HepG2 (cell line): ENCODE data around the gene PLPP7. TPM values are rescaled to one million over a fixed set of nuclear protein-coding genes. Genes with fewer than 3 reads are reported as not detected.

Experiments used
- FOSL2 ChIP-seq: sonication (generic); formaldehyde crosslinking; IDR thresholded peaks from 2 replicates; pipeline ENCODE4 v1.4.0; 2020; ENCODE audit warnings: missing genetic modification reagents
- HNRNPL ChIP-seq: fragments of 200-400 bp; formaldehyde crosslinking; IDR thresholded peaks from 2 replicates; pipeline ENCODE4 v1.6.1; 2017; ENCODE audit warnings: mild to moderate bottlenecking, low read depth, low read length
- HOXA3 ChIP-seq: sonication (generic); formaldehyde crosslinking; IDR thresholded peaks from 2 replicates; pipeline ENCODE4 v1.5.0; 2020; ENCODE audit warnings: missing genetic modification reagents
- KLF11 ChIP-seq: IDR thresholded peaks from 2 replicates; pipeline ENCODE4 v1.6.1; 2016; ENCODE audit warnings: missing compliant biosample characterization
- MTF2 ChIP-seq: sonication (generic); formaldehyde crosslinking; IDR thresholded peaks from 2 replicates; pipeline ENCODE4 v1.5.0; 2020; ENCODE audit warnings: missing genetic modification reagents, borderline replicate concordance
- NPAS2 ChIP-seq: sonication (generic); formaldehyde crosslinking; IDR thresholded peaks from 2 replicates; pipeline ENCODE4 v1.8.0; 2022; ENCODE audit warnings: mild to moderate bottlenecking, missing genetic modification reagents, borderline replicate concordance
- PHF8 ChIP-seq: sonication (generic); formaldehyde crosslinking; IDR thresholded peaks from 2 replicates; pipeline ENCODE4 v1.5.0; 2020; ENCODE audit warnings: missing genetic modification reagents
- PLRG1 ChIP-seq: fragments of 450-650 bp; conservative IDR thresholded peaks from 2 replicates; pipeline ENCODE4 v1.6.1; 2016
- SIN3B ChIP-seq: fragments of 150-350 bp; IDR thresholded peaks from 2 replicates; pipeline ENCODE4 v1.6.1; 2014; ENCODE audit warnings: low read length
- SMARCC2 ChIP-seq: fragments of 450-650 bp; IDR thresholded peaks from 2 replicates; pipeline ENCODE4 v1.6.1; 2017; ENCODE audit warnings: antibody characterized with exemption, mild to moderate bottlenecking
- ZFY ChIP-seq: sonication (generic); formaldehyde crosslinking; IDR thresholded peaks from 2 replicates; pipeline ENCODE4 v1.4.0; 2020; ENCODE audit warnings: missing genetic modification reagents
- ZIK1 ChIP-seq: sonication (generic); formaldehyde crosslinking; IDR thresholded peaks from 2 replicates; pipeline ENCODE4 v1.5.0; 2020; ENCODE audit warnings: mild to moderate bottlenecking, low read depth, missing genetic modification reagents, borderline replicate concordance
- ZNF143 ChIP-seq: sonication (generic); formaldehyde crosslinking; IDR thresholded peaks from 2 replicates; pipeline ENCODE4 v1.4.0; 2020; ENCODE audit warnings: missing genetic modification reagents
- ZNF3 ChIP-seq: IDR thresholded peaks from 2 replicates; pipeline ENCODE4 v1.7.0; 2017; ENCODE audit warnings: inconsistent platforms
- ZNF546 ChIP-seq: sonication (generic); formaldehyde crosslinking; conservative IDR thresholded peaks from 2 replicates; pipeline ENCODE4 v1.8.1; 2023; ENCODE audit warnings: mild to moderate bottlenecking, missing genetic modification reagents
- ZSCAN20 ChIP-seq: sonication (generic); formaldehyde crosslinking; IDR thresholded peaks from 2 replicates; pipeline ENCODE4 v1.4.0; 2020; ENCODE audit warnings: missing genetic modification reagents, mild to moderate bottlenecking, borderline replicate concordance
- polyA plus RNA-seq, 8 experiments: library from polyadenylated mRNA; depleted of rRNA in 3 of 8; stranded (reverse) in 7 of 8; unstranded in 1 of 8; fragments of >200 nt; fragmentation: Illumina TruSeq in 4 of 8; extraction: Trizol in 4 of 8; gene quantifications; 2 replicates each; pipeline versions ENCODE4 v1.2.1 to v1.2.3, GENCODE V29; 2011 to 2016; ENCODE audit warnings: low read depth in 4 of 8, missing spikeins in 1 of 8, mixed read lengths in 1 of 8; ENCODE audit not compliant: insufficient read depth in 1 of 8
- total RNA-seq, 5 experiments: library from RNA; depleted of rRNA; stranded (reverse); fragments of >200 nt; fragmentation: Illumina TruSeq; extraction: Trizol; gene quantifications; 2 replicates each; pipeline ENCODE4 v1.2.3, GENCODE V29; 2016; ENCODE audit warnings: low read depth in 1 of 5
- TF ChIP-seq, protein P1 (sequence below): sonication (generic); formaldehyde crosslinking; IDR thresholded peaks from 2 replicates; pipeline ENCODE4 v1.4.0; 2020; ENCODE audit warnings: missing genetic modification reagents
- TF ChIP-seq, protein P2 (sequence below): sonication (generic); formaldehyde crosslinking; IDR thresholded peaks from 2 replicates; pipeline ENCODE4; 2020; ENCODE audit warnings: missing genetic modification reagents, mild to moderate bottlenecking, borderline replicate concordance
- TF ChIP-seq, protein P3 (sequence below): sonication (generic); formaldehyde crosslinking; IDR thresholded peaks from 2 replicates; pipeline ENCODE4 v1.4.0; 2020; ENCODE audit warnings: missing genetic modification reagents
- TF ChIP-seq, protein P4 (sequence below): IDR thresholded peaks from 2 replicates; pipeline ENCODE4 v1.6.1; 2016; ENCODE audit warnings: low read depth, control low read depth
- TF ChIP-seq, protein P5 (sequence below): IDR thresholded peaks from 2 replicates; pipeline ENCODE4 v1.6.1; 2016; ENCODE audit warnings: missing compliant biosample characterization, missing genetic modification reagents, borderline replicate concordance

PLPP7 gene
- total and polyA plus RNA-seq, 2 of the 13 experiments (the other 11 are each of a cell fraction or from before 2014, with no cell fraction given) = 0.33 to 1.2 TPM

DNA sequence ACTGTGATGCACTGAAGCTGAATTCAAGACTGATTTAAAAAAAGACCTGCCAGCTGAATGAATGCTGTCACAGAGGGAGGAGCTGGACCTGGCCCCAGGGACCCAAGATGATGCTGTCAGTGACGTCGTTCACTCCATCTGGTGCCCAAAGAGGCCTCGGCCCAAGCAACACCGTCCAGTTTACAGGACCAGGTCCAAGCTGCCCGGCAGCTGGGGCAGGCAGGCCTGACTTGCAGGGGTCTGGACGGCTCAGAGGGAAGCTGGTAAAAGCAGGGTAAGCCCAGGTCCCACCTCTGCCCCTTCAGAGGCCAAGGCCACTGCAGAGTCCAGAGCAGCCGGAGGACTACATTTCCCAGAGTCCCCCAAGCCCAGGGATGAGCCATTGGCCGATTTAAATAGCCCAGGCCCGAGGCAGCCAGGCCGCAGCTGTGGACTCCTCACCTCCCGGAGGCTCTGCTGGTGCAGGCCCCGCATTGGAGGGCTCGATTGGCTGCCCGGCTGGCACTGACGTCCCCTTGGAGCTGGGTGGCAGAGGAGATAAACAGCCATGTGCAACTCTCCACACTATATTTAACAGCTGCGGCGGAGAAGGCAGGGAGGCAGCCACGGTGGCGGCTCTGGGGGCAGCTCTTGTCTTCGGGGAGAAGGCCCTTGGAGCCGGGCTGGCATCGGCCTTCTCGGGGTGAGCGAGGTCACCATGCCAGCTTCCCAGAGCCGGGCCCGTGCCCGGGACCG is at the start of gene PLPP7 (continued):
- TF ChIP-seq, protein P1, sequence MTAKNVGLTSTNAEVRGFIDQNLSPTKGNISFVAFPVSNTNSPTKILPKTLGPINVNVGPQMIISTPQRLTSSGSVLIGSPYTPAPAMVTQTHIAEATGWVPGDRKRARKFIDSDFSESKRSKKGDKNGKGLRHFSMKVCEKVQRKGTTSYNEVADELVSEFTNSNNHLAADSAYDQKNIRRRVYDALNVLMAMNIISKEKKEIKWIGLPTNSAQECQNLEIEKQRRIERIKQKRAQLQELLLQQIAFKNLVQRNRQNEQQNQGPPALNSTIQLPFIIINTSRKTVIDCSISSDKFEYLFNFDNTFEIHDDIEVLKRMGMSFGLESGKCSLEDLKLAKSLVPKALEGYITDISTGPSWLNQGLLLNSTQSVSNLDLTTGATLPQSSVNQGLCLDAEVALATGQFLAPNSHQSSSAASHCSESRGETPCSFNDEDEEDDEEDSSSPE (CRISPR knock-in tag) = peak; percentile 42; the same call in 1 of the 2 replicates
- TF ChIP-seq ZNF3 (no peak), ZNF143 (CRISPR knock-in tag) (peak; percentile 92), HOXA3 (CRISPR knock-in tag) (no peak; the same call in 1 of the 2 replicates), KLF11 (CRISPR knock-in tag) (no peak), SMARCC2 (no peak), ZIK1 (CRISPR knock-in tag) (no peak), PHF8 (CRISPR knock-in tag) (peak; percentile 79), ZFY (CRISPR knock-in tag) (peak; percentile 99), ZNF546 (CRISPR knock-in tag) (peak; percentile 73; the same call in 1 of the 2 replicates), SIN3B (no peak), NPAS2 (no peak), ZSCAN20 (CRISPR knock-in tag) (no peak), FOSL2 (peak; percentile 58), MTF2 (CRISPR knock-in tag) (0 out of 2 replicates have a peak, but pooled peaks have one; percentile 37), HNRNPL (peak; percentile 89; the same call in 1 of the 2 replicates), PLRG1 (no peak)
- TF ChIP-seq, protein P2, sequence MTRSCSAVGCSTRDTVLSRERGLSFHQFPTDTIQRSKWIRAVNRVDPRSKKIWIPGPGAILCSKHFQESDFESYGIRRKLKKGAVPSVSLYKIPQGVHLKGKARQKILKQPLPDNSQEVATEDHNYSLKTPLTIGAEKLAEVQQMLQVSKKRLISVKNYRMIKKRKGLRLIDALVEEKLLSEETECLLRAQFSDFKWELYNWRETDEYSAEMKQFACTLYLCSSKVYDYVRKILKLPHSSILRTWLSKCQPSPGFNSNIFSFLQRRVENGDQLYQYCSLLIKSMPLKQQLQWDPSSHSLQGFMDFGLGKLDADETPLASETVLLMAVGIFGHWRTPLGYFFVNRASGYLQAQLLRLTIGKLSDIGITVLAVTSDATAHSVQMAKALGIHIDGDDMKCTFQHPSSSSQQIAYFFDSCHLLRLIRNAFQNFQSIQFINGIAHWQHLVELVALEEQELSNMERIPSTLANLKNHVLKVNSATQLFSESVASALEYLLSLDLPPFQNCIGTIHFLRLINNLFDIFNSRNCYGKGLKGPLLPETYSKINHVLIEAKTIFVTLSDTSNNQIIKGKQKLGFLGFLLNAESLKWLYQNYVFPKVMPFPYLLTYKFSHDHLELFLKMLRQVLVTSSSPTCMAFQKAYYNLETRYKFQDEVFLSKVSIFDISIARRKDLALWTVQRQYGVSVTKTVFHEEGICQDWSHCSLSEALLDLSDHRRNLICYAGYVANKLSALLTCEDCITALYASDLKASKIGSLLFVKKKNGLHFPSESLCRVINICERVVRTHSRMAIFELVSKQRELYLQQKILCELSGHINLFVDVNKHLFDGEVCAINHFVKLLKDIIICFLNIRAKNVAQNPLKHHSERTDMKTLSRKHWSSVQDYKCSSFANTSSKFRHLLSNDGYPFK (CRISPR knock-in tag) = peak; percentile 69; the same call in 1 of the 2 replicates
- TF ChIP-seq, protein P3, sequence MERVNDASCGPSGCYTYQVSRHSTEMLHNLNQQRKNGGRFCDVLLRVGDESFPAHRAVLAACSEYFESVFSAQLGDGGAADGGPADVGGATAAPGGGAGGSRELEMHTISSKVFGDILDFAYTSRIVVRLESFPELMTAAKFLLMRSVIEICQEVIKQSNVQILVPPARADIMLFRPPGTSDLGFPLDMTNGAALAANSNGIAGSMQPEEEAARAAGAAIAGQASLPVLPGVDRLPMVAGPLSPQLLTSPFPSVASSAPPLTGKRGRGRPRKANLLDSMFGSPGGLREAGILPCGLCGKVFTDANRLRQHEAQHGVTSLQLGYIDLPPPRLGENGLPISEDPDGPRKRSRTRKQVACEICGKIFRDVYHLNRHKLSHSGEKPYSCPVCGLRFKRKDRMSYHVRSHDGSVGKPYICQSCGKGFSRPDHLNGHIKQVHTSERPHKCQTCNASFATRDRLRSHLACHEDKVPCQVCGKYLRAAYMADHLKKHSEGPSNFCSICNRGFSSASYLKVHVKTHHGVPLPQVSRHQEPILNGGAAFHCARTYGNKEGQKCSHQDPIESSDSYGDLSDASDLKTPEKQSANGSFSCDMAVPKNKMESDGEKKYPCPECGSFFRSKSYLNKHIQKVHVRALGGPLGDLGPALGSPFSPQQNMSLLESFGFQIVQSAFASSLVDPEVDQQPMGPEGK (CRISPR knock-in tag) = no peak
- TF ChIP-seq, protein P4, sequence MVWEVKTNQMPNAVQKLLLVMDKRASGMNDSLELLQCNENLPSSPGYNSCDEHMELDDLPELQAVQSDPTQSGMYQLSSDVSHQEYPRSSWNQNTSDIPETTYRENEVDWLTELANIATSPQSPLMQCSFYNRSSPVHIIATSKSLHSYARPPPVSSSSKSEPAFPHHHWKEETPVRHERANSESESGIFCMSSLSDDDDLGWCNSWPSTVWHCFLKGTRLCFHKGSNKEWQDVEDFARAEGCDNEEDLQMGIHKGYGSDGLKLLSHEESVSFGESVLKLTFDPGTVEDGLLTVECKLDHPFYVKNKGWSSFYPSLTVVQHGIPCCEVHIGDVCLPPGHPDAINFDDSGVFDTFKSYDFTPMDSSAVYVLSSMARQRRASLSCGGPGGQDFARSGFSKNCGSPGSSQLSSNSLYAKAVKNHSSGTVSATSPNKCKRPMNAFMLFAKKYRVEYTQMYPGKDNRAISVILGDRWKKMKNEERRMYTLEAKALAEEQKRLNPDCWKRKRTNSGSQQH (CRISPR knock-in tag) = no peak
- TF ChIP-seq, protein P5, sequence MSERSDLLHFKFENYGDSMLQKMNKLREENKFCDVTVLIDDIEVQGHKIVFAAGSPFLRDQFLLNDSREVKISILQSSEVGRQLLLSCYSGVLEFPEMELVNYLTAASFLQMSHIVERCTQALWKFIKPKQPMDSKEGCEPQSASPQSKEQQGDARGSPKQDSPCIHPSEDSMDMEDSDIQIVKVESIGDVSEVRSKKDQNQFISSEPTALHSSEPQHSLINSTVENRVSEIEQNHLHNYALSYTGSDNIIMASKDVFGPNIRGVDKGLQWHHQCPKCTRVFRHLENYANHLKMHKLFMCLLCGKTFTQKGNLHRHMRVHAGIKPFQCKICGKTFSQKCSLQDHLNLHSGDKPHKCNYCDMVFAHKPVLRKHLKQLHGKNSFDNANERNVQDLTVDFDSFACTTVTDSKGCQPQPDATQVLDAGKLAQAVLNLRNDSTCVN (CRISPR knock-in tag) = no peak
